ENCODE measurements around the gene TBPL1.

DNA sequence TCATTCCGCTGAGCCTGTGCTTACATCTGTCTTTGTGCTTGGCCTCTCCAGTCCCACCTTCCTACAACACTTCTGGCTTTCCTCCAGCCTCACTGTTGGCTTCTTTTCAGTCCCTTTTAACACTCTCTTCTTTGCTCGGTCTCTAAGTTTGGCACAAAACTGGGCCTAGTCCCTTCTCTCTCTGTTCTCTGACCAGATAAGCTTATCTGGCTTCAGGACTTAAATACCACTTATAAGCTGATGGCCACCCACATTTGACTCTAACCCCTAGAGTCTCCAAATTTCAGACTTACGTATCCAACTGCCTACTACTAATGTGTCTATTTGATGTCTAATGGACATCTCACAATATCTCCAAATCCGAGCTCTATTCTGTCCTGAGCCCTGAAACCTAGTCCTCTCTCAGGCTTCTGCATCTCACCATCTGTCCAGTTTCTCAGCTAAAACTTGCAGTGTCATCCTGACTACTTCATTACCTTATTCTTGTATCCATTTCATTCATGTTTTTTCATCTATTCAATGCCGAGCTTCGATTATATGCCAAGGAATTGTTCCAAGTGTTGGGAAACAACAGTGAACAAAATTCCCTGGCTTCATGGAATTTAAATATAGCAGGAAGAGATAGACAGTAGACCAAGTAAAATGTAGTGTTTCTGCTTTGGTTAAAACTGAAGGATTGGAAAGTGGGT, 40.1 kb downstream of the TBPL1 start:
- TF ChIP-seq, protein P1, sequence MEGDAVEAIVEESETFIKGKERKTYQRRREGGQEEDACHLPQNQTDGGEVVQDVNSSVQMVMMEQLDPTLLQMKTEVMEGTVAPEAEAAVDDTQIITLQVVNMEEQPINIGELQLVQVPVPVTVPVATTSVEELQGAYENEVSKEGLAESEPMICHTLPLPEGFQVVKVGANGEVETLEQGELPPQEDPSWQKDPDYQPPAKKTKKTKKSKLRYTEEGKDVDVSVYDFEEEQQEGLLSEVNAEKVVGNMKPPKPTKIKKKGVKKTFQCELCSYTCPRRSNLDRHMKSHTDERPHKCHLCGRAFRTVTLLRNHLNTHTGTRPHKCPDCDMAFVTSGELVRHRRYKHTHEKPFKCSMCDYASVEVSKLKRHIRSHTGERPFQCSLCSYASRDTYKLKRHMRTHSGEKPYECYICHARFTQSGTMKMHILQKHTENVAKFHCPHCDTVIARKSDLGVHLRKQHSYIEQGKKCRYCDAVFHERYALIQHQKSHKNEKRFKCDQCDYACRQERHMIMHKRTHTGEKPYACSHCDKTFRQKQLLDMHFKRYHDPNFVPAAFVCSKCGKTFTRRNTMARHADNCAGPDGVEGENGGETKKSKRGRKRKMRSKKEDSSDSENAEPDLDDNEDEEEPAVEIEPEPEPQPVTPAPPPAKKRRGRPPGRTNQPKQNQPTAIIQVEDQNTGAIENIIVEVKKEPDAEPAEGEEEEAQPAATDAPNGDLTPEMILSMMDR (IDR thresholded peaks at IDR 0.05), result no peak
- TF ChIP-seq ZFX (IDR thresholded peaks at IDR 0.05; ENCODE audit: borderline replicate concordance), result no peak
